ENCODE measurements around the gene ACBD3.

The ACBD3 gene

DNA sequence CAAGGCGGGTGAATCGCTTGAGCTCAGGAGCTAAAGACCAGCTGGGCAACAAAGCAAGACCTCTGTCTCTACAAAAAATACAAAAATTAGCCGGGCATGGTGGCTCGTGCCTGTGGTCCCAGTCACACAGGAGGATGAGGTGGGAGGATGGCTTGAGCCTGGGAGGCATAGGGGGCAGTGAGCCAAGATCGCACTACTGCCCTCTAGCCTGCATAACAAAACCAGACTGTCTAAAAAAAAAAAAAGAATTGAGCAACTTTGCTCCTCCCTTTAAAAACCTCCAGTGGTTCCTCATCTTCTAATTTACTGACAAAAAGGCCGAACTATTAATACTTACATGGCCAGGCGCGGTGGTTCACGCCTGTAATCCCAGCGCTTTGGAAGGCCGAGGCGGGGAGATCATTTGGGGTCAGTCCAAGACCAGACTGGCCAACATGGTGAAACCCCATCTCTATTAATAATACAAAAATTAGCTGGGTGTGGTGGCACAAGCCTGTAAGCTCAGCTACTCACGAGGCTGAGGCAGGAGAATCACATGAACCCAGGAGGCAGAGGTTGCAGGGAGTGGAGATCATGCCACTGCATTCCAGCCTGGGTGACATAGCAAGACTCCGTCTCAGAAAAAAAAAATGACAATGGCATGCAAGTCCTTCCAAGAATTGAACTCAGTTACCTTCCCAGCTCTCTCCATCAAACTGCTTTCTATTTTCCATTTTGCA lies 4.4 kb downstream of the ACBD3 start:
- no peak for DNase-seq (ENCODE audit: insufficient read length, low spot score)
- TF ChIP-seq POLR2A (IDR thresholded peaks at IDR 0.05; ENCODE audit: low read depth, low read length) (no peak), PAX5 (IDR thresholded peaks at IDR 0.05; ENCODE audit: insufficient read depth, low read length, severe bottlenecking) (no peak), POLR2AphosphoS5 (IDR thresholded peaks at IDR 0.05; ENCODE audit: low read depth, low read length) (no peak), POU2F2 (IDR thresholded peaks at IDR 0.05; ENCODE audit: low read depth, low read length) (no peak), TAF1 (IDR thresholded peaks at IDR 0.05; ENCODE audit: low read depth, low read length) (no peak), SPI1 (IDR thresholded peaks at IDR 0.05; ENCODE audit: low read depth, low read length) (no peak)
- FAIRE-seq = no peak

DNA sequence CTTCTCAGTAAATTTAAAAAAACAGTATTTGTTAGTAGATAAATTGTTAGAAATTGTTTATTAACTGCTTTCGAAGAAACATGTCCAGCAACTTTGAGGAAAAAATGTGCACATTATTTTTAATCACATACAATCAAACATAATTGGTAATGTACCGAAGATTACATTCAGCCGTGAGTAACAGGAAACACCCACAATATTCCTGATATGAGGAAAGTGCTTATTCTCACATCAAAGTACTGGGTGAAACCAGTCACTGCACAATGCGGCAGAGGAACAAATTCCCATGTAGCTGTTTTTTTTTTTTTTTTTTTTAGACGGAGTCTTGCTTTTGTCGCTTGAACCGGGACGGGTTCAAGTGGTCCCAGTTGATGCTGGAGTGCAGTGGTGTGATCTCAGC lies 9.7 kb downstream of the ACBD3 start:
- TF ChIP-seq TAF1 (IDR thresholded peaks at IDR 0.05; ENCODE audit: low read depth, low read length) (no peak), POU2F2 (IDR thresholded peaks at IDR 0.05; ENCODE audit: low read depth, low read length) (no peak), SPI1 (IDR thresholded peaks at IDR 0.05; ENCODE audit: low read depth, low read length) (no peak), POLR2A (IDR thresholded peaks at IDR 0.05; ENCODE audit: low read depth, low read length) (no peak), POLR2AphosphoS5 (IDR thresholded peaks at IDR 0.05; ENCODE audit: low read depth, low read length) (no peak), PAX5 (IDR thresholded peaks at IDR 0.05; ENCODE audit: insufficient read depth, low read length, severe bottlenecking) (no peak)
- FAIRE-seq (no peak), DNase-seq (ENCODE audit: insufficient read length, low spot score) (no peak)

DNA sequence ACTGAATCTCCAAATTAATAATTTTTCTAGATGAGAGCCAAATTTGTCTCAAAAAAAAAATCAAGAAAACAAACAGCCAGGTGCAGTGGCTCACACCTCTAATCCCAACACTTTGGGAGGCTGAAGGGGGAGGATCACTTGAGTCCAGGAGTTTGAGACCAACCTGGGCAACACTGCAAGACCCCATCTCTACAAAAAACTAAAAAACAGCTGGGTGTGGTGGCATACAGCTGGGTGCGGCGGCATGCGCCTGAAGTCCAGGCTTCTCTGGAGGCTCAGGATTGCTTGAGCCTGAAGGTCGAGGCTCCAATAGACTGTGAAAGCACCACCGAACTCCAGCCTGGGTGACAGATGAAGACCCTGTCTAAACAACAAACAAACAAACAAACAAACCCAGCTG lies 14.0 kb downstream of the ACBD3 start:
- no peak for TF ChIP-seq PAX5 (IDR thresholded peaks at IDR 0.05; ENCODE audit: insufficient read depth, low read length, severe bottlenecking)
- no peak for TF ChIP-seq POU2F2 (IDR thresholded peaks at IDR 0.05; ENCODE audit: low read depth, low read length)
- no peak for TF ChIP-seq POLR2A (IDR thresholded peaks at IDR 0.05; ENCODE audit: low read depth, low read length)
- no peak for TF ChIP-seq TAF1 (IDR thresholded peaks at IDR 0.05; ENCODE audit: low read depth, low read length)
- no peak for TF ChIP-seq SPI1 (IDR thresholded peaks at IDR 0.05; ENCODE audit: low read depth, low read length)
- TF ChIP-seq POLR2AphosphoS5 (IDR thresholded peaks at IDR 0.05; ENCODE audit: low read depth, low read length) = no peak
- DNase-seq (ENCODE audit: insufficient read length, low spot score) (no peak), FAIRE-seq (no peak)

DNA sequence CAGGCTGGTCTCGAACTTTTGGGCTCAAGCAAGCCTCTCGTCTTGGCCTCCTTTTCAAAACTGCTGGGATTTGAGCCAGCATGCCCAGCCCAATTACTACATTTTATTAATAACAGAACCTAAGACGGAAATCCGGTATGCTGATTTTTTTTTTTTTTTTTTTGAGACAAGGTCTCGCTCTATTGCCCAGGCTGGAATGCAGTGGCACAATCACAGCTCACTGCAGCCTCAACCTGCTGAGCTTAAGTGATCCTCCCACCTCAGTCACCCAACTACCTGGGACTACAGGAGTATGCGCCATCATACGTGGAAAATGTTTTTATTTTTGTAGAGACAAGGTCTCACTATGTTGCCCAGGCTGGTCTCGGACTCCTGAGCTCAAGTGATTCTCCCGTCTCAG lies 20.2 kb downstream of the ACBD3 start:
- no peak for FAIRE-seq
- DNase-seq (ENCODE audit: insufficient read length, low spot score) = no peak

DNA sequence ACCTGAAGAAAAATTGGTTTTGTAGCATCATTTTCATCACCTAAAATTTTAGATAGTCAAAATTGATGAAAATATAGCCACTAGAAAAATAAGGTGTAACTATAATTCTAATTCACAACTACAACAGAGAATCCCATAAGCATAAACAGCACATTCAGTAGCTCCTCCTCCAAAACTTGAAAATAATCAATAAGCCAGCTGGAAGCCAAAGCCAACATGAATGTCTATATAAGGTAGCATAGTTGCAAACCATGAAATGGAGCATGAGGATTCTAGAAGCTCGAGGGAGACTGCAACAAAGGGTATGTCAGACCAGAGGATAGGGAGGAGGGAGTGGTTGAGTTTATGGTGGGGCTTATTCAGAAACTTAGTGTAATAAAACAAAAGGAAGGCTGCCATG lies 22.4 kb downstream of the ACBD3 start:
- TF ChIP-seq POU2F2 (IDR thresholded peaks at IDR 0.05; ENCODE audit: low read depth, low read length) = no peak
- no peak for TF ChIP-seq POLR2A (IDR thresholded peaks at IDR 0.05; ENCODE audit: low read depth, low read length)
- no peak for TF ChIP-seq TAF1 (IDR thresholded peaks at IDR 0.05; ENCODE audit: low read depth, low read length)
- TF ChIP-seq PAX5 (IDR thresholded peaks at IDR 0.05; ENCODE audit: insufficient read depth, low read length, severe bottlenecking) = no peak
- TF ChIP-seq POLR2AphosphoS5 (IDR thresholded peaks at IDR 0.05; ENCODE audit: low read depth, low read length) = no peak
- no peak for DNase-seq (ENCODE audit: insufficient read length, low spot score)
- no peak for FAIRE-seq

More for the DNA sequence above, 20.2 kb downstream of the ACBD3 start:
- TF ChIP-seq POLR2AphosphoS5 (IDR thresholded peaks at IDR 0.05; ENCODE audit: low read depth, low read length) = no peak
- TF ChIP-seq POLR2A (IDR thresholded peaks at IDR 0.05; ENCODE audit: low read depth, low read length) = no peak
- no peak for TF ChIP-seq SPI1 (IDR thresholded peaks at IDR 0.05; ENCODE audit: low read depth, low read length)
- TF ChIP-seq POU2F2 (IDR thresholded peaks at IDR 0.05; ENCODE audit: low read depth, low read length) = no peak
- no peak for TF ChIP-seq TAF1 (IDR thresholded peaks at IDR 0.05; ENCODE audit: low read depth, low read length)
- no peak for TF ChIP-seq PAX5 (IDR thresholded peaks at IDR 0.05; ENCODE audit: insufficient read depth, low read length, severe bottlenecking)

DNA sequence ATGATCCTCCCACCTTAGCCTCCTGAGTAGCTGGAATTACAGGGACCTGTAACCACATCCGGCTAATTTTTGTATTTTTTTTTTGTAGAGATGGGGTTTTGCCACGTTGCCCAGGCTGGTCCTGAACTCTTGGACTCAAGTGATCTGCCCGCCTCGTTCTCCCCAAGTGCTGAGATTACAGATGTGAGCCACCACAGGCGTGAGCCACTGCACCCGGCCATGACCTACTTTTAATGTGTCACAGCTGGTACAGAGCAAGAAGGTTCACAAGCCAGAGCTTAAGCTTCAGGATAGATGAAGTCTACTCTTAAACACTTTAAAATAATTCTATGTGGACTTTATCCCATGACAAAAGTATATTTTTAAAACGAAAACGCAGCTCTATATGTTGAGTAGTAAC lies 23.6 kb downstream of the ACBD3 start:
- FAIRE-seq = no peak
- DNase-seq (ENCODE audit: insufficient read length, low spot score) = no peak
- TF ChIP-seq POLR2A (IDR thresholded peaks at IDR 0.05; ENCODE audit: low read depth, low read length) = no peak
- no peak for TF ChIP-seq PAX5 (IDR thresholded peaks at IDR 0.05; ENCODE audit: insufficient read depth, low read length, severe bottlenecking)
- TF ChIP-seq SPI1 (IDR thresholded peaks at IDR 0.05; ENCODE audit: low read depth, low read length) = no peak
- no peak for TF ChIP-seq POLR2AphosphoS5 (IDR thresholded peaks at IDR 0.05; ENCODE audit: low read depth, low read length)
- TF ChIP-seq POU2F2 (IDR thresholded peaks at IDR 0.05; ENCODE audit: low read depth, low read length) = no peak
- TF ChIP-seq TAF1 (IDR thresholded peaks at IDR 0.05; ENCODE audit: low read depth, low read length) = no peak

DNA sequence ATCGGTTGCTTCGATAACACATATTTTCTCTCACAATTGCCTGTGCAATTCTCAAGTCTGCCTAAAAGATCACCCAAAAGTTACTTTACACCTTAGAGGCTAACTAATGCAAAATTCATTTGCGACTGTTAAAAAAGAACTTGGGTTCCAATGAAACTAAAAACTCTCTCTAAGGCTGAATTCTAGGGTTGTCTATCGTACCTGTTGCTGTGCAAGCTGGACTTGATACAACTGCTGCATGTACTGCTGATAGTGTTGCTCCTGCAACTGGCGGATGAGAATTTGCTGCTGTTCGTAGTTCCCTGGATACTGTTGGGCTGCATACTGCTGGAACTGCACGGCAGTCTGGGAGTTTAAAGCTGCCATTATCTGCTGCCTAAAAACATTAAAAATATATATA lies 27.6 kb downstream of the ACBD3 start:
- DNase-seq (ENCODE audit: insufficient read length, low spot score) = no peak
- no peak for TF ChIP-seq POU2F2 (IDR thresholded peaks at IDR 0.05; ENCODE audit: low read depth, low read length)
- TF ChIP-seq PAX5 (IDR thresholded peaks at IDR 0.05; ENCODE audit: insufficient read depth, low read length, severe bottlenecking) = no peak
- no peak for TF ChIP-seq TAF1 (IDR thresholded peaks at IDR 0.05; ENCODE audit: low read depth, low read length)
- no peak for TF ChIP-seq SPI1 (IDR thresholded peaks at IDR 0.05; ENCODE audit: low read depth, low read length)
- no peak for TF ChIP-seq POLR2A (IDR thresholded peaks at IDR 0.05; ENCODE audit: low read depth, low read length)
- TF ChIP-seq POLR2AphosphoS5 (IDR thresholded peaks at IDR 0.05; ENCODE audit: low read depth, low read length) = no peak
- FAIRE-seq = peak; percentile 59

DNA sequence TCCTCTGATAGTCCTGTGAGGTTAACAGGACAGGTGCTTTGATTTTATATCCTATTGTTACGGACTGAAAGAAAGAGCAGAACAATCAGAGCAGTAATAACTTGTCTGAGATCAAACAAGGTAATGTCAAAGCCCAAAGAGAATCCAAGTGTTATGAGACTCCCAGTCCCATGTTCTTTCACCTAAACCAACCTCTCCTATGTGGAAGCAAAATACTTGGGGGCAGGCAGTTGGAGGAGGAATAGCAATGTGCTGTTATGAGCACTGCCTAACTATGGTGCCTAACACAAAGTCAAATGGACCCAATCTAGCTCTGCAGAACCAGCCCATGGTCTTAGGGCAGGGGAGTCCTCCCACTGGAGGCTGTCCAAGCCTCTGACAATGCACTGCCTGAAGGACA lies 28.1 kb downstream of the ACBD3 start:
- DNase-seq (ENCODE audit: insufficient read length, low spot score) (no peak), FAIRE-seq (peak; percentile 81)
- TF ChIP-seq SPI1 (IDR thresholded peaks at IDR 0.05; ENCODE audit: low read depth, low read length) (no peak), POLR2AphosphoS5 (IDR thresholded peaks at IDR 0.05; ENCODE audit: low read depth, low read length) (no peak), PAX5 (IDR thresholded peaks at IDR 0.05; ENCODE audit: insufficient read depth, low read length, severe bottlenecking) (no peak), POU2F2 (IDR thresholded peaks at IDR 0.05; ENCODE audit: low read depth, low read length) (no peak), TAF1 (IDR thresholded peaks at IDR 0.05; ENCODE audit: low read depth, low read length) (no peak), POLR2A (IDR thresholded peaks at IDR 0.05; ENCODE audit: low read depth, low read length) (no peak)

DNA sequence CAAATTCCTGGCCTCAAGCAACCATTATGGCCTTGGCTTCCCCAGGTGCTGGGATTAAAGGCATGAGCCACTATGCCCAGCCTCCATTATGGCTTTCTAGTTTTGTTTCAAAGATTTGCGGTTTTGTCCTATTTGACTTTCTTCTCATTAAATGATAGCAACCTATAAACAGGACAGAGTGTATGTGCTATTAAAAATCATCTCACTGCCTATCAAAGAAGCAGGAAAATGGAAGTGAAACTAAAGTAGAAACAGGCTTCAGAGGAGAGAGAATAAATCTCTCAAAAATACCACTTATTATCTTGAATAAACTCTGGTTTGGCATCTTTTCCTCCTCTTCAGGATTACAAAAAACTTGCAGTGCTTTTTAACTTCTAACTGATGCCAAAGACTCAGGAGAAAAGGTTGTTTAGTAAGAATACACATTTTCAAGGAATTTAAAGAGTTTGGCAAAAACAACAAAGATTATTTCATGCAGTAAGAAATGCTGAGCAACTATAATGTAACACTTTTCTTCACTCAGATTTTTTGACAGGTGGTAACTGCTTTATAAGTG lies 28.7 kb downstream of the ACBD3 start:
- FAIRE-seq = no peak
- DNase-seq (ENCODE audit: insufficient read length, low spot score) = no peak
- TF ChIP-seq SPI1 (IDR thresholded peaks at IDR 0.05; ENCODE audit: low read depth, low read length) (peak; percentile 62), POLR2AphosphoS5 (IDR thresholded peaks at IDR 0.05; ENCODE audit: low read depth, low read length) (no peak)

DNA sequence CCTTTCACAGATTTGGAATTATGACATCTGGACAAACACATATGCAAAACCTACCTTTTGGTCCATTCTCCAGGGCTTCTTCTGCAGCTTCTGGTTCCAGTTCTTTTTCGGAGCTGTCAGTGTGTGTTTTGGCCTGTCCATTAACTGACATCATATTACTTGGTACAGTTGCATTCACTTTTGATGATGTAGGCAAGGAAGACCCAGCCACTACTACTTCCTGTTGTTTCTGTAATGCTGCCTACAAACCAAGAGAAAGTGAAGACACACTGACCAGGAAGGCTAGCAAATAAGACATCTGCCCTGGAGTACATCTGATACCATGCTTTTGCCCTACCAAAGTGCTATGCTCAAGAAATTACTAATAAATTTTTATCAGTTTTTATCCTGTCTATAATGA lies 31.9 kb downstream of the ACBD3 start:
- no peak for DNase-seq (ENCODE audit: insufficient read length, low spot score)
- no peak for TF ChIP-seq PAX5 (IDR thresholded peaks at IDR 0.05; ENCODE audit: insufficient read depth, low read length, severe bottlenecking)
- FAIRE-seq = no peak

All from GM12891 (cell line).